Measurements from ENCODE around the gene PIKFYVE. TPM values are rescaled to one million over a fixed set of nuclear protein-coding genes. Genes with fewer than 3 reads are reported as not detected.

Gene PIKFYVE
- total RNA-seq, 1 experiment from 2014 or later: 27.2 TPM

DNA sequence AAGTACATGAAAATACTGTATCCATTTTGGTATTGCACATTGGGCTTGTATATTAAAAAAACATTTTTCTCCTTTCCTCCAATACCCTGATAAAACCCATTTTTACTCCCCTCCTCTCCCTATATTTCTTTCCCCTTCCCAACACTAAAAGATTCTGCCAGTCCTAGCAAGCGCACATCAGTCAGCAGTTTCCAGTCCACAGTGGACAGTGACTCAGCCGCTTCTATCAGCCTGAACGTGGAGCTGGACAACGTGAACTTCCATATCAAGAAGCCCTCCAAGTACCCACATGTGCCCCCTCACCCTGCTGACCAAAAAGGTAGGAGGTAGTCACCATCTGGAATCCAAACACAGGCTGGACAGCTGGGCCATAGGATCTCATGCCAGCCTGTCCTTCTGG is 38.6 kb downstream of the PIKFYVE start:
- Histone ChIP-seq H2BK12ac (ENCODE audit: insufficient read length, low read depth, low read length) (no peak overlapping the region), H2BK15ac (ENCODE audit: low read depth, low read length) (no peak overlapping the region), H3K4ac (ENCODE audit: low read depth, low read length) (no peak overlapping the region), H3K4me2 (ENCODE audit: insufficient read depth, insufficient read length, low read length) (no peak overlapping the region), H2BK120ac (ENCODE audit: low read depth, low read length, poor library complexity, severe bottlenecking) (no peak overlapping the region), H3K14ac (ENCODE audit: insufficient read depth, low read length) (no peak overlapping the region), H3K18ac (ENCODE audit: insufficient read length, low read depth, low read length) (no peak overlapping the region), H3K79me1 (ENCODE audit: insufficient read depth, low read depth, low read length, poor library complexity, severe bottlenecking) (no peaks in the 10 kb centered on the region), H3K23me2 (ENCODE audit: insufficient read length, low read depth, low read length, poor library complexity, severe bottlenecking) (no peaks in the 10 kb centered on the region), H4K20me1 (ENCODE audit: control insufficient read depth, insufficient read depth, insufficient read length) (no peaks in the 10 kb centered on the region), H2BK20ac (ENCODE audit: low read depth, low read length, poor library complexity, severe bottlenecking) (no peak overlapping the region), H4K8ac (replicated peaks; ENCODE audit: insufficient read length, low read depth, low read length) (no peak overlapping the region), H2AFZ (ENCODE audit: low read length) (no peak overlapping the region), H3K9me3 (ENCODE audit: control insufficient read depth, low read depth, low read length) (no peaks in the 10 kb centered on the region), H3K79me2 (ENCODE audit: insufficient read depth, low read length) (no peaks in the 10 kb centered on the region), H3K23ac (ENCODE audit: insufficient read length, low read depth, low read length) (no peak overlapping the region), H4K5ac (ENCODE audit: insufficient read length, low read depth, low read length) (no peak overlapping the region), H3K9ac (ENCODE audit: extremely low read depth, insufficient read length, low read length) (no peak overlapping the region), H4K91ac (ENCODE audit: insufficient read length, low read depth, low read length) (no peak overlapping the region), H3K27ac (ENCODE audit: insufficient read length, low read depth, low read length) (no peak overlapping the region), H3T11ph (ENCODE audit: low read length) (no peak overlapping the region), H2BK5ac (ENCODE audit: insufficient read length, low read length) (no peak overlapping the region), H3K56ac (ENCODE audit: insufficient read length, low read depth, low read length) (no peak overlapping the region), H3K4me1 (ENCODE audit: insufficient read depth, low read length) (no peaks in the 10 kb centered on the region), H3K27me3 (ENCODE audit: insufficient read depth, low read length) (no peaks in the 10 kb centered on the region), H2AK5ac (ENCODE audit: insufficient read length, low read length) (no peak overlapping the region)
- no peak for DNase-seq
- no peaks in the 10 kb centered on the region for H3K27me3 Mint-ChIP-seq (ENCODE audit: low read depth)
- no CpG with 5 or more reads among the region's 4 CpGs for WGBS (ENCODE audit: extremely low coverage, insufficient read length, low lambda C conversion rate)
- peaks cover 19 to 65% (median 60%) of the 10 kb centered on the region in 3 experiments; a peak in 6 of 7 replicates for H3K36me3 Mint-ChIP-seq (ENCODE audit: insufficient read depth in 1 of 3, low read depth in 3 of 3)
- H3K27ac Mint-ChIP-seq: no peak overlapping the region
- H3K4me3 Mint-ChIP-seq: no peak overlapping the region
- H3K9me3 Mint-ChIP-seq: no peaks in the 10 kb centered on the region
- no peaks in the 10 kb centered on the region for H3K4me1 Mint-ChIP-seq
- TF ChIP-seq, protein P1, sequence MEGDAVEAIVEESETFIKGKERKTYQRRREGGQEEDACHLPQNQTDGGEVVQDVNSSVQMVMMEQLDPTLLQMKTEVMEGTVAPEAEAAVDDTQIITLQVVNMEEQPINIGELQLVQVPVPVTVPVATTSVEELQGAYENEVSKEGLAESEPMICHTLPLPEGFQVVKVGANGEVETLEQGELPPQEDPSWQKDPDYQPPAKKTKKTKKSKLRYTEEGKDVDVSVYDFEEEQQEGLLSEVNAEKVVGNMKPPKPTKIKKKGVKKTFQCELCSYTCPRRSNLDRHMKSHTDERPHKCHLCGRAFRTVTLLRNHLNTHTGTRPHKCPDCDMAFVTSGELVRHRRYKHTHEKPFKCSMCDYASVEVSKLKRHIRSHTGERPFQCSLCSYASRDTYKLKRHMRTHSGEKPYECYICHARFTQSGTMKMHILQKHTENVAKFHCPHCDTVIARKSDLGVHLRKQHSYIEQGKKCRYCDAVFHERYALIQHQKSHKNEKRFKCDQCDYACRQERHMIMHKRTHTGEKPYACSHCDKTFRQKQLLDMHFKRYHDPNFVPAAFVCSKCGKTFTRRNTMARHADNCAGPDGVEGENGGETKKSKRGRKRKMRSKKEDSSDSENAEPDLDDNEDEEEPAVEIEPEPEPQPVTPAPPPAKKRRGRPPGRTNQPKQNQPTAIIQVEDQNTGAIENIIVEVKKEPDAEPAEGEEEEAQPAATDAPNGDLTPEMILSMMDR (conservative IDR thresholded peaks at IDR 0.05): no peak
